HG03439 (cell line): ENCODE data around the gene TNRC6A.
"Not testable (repeated sequence)": the region's sequence is repeated elsewhere in the genome, so short reads cannot be mapped to it uniquely, and the experiment has no call there.

Experiments used
- ATAC-seq: cut with Tn5 transposase; IDR thresholded peaks from one replicate; pipeline ENCODE4 v1.9.1; 2021; ENCODE audit warnings: mild to moderate bottlenecking, moderate library complexity; ENCODE audit not compliant: unreplicated experiment

TNRC6A gene

DNA sequence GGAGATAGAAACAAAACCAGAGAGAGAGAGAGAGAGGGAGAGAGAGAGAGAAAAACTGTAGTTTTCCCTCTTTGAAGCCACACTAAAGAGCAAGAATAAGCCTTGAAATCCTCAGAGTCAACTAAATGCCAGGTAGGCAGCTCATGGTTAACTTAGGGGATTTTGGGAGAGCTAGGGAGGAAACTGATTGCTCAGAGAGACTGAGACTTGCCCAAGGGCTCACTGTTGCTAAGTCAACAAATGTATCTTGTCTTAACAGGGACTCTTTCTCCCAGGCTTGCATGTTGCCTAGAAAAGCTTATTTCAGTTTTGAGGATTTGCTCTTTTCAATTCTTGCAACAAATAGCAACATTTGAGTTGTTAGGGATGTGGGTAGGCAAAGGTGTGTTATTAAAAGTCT, 111.8 kb downstream of the TNRC6A start:
- no peak for ATAC-seq

GRCh38 chr16:24844101-24845030, 114.9 kb downstream of the TNRC6A start:
- ATAC-seq: no peak

DNA sequence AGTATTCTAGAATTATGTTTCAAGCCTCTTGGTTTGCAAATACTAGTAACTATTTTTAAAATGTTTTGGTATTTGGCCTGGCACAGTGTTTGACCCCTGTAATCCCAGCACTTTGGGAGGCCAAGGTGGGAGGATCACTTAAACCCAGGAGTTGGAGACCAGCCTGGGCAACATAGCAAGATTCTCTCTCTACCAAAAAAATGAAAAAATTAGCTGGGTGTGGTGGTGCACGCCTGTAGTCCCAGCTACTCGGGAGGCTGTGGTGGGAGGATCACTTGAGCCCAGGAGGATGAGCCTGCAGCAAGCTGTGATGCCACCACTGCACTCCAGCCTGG, 115.5 kb downstream of the TNRC6A start:
- ATAC-seq: not testable (repeated sequence)

DNA sequence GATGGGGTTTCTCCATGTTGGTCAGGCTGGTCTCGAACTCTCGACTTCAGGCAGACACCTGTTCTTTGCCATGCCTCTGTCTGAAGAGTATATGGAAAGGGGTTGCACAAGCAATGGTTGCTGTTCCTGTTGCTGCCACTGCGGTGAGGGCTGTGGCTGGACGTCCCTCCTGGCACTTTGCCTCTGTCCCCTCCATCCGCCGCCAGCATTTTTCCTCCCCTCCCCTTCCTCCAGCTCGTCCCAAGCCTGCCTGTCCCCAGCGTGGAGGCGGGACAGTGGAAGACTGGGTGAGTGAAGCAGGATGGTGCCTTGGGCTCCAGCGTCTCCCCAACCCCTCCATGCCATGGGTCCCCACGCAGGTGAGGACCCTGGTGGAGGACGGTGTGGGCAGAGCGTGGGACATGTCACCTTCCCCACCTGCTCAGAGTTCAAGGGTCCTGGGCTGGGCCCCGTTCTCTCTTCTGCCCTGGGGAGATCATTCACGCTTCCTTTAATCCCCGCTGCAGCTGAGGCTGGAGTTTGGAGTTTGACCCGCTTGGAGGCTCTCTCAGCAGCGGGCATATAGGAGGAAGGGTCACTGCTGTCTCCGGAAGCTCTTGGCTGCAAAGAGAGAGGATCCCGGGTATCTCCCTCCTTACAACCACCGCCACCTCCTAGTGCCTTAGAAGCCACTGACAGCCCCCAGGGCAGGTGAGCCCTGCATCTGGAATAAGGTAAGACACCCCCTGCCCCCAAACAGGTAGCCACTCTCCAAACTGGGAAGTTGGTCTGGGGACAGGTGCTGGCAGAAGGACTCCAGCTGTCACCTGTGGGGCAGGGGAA, 116.5 kb downstream of the TNRC6A start, which contains the start of gene SLC5A11:
SLC5A11 (plus strand) TSS at position 238 of the 822 bp plus-strand sequence. CDS start 12,681 bp downstream, outside the sequence.
- ATAC-seq: no peak

DNA sequence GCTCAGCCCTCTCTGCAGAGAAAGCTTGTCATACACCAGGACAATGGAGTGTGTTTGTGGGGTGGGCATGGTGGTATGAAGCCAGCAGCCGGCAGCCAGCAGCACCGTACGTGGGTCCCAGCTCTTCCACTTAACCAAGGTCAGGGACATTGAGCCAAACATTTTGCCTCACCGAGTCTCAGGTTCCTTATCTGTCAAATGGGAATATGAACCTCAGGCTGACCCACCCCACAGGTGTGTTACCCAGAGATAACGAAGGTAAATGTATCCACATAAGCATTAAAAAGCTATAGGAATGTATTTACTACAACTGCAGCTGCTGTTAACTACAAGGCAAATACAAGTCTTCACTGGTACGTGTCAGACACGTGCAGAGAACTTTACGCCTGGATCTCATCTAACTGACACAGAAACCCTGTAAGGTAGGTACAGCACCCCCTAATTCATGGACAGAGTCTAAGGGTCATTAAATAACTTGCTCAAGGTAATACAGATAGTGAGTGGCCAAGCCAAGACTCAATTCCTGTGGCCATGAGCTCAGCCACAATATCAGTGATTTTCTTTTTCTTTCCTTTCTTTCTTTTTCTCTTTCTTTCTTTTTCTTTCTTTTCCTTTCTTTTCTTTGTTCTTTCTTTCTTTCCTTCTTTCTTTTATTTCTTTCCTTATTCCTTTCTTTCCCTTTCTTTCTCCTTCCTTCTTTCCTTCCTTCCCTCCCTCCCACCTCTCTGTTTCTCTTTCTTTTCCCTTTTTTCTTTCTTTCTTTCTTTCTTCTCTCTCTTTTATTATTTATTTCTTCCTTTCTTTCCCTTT, 117.3 kb downstream of the TNRC6A start:
- no peak for ATAC-seq

- no peak for ATAC-seq
Measured at GRCh38 chr16:24847358-24847664, 117.9 kb downstream of the TNRC6A start.

- ATAC-seq: no peak
Measured at GRCh38 chr16:24848065-24848464, 118.6 kb downstream of the TNRC6A start.

DNA sequence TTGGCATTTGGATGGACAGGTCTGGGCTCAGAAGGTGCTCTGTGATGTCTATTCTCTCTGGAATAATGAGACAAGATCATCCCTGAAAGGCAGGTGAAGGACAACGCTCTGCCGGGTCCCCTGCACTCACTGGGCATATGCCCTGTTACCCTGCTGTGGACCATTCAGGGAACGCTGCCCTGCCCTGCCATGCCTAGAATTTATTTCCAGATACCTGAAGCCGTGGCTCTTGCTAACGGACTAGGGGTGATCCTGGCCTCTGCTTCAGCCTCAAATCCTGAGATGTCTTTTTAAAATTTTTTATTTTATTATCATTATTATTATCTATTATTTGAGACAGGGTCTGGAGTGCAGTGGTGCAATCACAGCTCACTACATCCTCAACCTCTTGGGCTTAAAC, 120.2 kb downstream of the TNRC6A start:
- ATAC-seq: no peak

DNA sequence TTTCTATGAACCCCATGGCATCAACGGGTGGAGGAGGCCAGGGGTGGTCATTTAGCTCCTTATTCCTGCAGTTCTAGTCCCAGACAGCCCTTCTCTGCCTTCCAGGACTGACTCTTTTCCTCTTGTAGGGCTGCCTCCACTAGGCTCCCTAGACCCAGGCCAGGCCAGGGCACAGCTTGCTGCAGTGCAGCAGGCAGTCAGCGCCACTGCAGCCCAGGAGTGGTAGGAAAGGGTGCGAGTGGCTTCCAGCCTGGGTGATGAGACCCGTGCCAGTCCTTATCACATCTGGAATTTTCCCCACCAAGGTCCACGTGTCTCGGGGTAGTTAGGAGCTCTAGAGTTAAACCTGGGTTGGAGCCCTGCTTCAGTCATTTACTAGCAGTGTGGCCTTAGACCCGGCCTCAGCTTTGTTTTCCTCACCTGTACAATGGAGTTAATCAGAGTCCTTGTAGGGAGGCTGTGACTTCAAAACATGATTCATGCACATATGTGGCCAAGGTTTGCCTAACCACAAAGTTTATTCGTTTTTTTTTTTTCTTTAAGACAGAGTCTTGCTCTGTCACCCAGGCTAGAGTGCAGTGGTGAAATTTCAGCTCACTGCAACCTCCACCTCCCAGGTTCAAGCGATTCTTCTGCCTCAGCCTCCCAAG, 121.0 kb downstream of the TNRC6A start:
- ATAC-seq: no peak

GRCh38 chr16:24851700-24852099, 122.2 kb downstream of the TNRC6A start:
- ATAC-seq: no peak

GRCh38 chr16:24852281-24852721, 122.8 kb downstream of the TNRC6A start:
- no peak for ATAC-seq

- ATAC-seq: no peak
Measured at GRCh38 chr16:24853169-24853824, 123.8 kb downstream of the TNRC6A start.

- ATAC-seq: no peak
Measured at GRCh38 chr16:24853830-24854229, 124.4 kb downstream of the TNRC6A start.

DNA sequence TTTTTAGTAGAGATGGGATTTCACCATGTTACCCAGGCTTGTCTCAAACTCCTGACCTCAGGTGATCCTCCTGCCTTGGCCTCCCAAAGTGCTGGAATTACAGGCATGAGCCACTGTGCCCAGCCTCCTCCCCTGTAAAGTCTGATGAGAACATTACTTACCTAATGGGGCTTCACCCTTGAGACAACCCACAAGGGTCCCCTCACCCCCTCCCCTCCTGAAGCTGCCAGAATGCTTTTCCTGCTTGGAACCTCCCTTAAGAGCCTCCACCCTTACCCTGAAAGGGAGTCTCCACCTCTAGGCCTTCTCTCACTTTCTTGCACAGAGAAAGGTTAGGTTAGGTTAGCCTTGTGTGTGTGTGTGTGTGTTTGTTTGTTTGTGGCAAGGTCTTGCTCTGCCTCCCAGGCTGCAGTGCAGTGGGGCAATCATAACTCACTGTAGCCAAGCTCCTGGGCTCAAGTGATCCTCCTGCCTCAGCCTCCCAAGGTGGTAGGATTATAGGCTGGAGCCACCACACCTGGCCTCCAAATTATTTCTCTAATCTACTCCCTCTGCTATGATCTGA, 125.2 kb downstream of the TNRC6A start:
- no peak for ATAC-seq

DNA sequence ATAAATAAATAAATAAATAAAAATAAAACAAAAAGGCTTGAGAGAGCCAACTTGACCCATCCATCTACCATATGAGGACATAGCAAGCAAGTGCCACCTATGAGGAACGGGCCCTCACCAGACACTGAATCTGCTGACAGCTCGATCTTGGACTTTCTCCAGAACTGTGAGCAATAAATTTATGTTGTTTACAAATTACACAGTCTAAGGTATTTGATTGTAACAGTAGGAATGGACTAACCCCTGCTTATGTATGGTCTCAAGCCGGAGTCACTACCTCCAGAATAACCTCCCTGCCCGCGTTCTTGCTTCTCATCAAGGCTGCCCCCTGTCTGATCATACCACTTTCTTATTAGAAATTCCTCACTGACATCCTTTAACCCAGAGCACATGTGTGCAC, 126.2 kb downstream of the TNRC6A start:
- no peak for ATAC-seq

DNA sequence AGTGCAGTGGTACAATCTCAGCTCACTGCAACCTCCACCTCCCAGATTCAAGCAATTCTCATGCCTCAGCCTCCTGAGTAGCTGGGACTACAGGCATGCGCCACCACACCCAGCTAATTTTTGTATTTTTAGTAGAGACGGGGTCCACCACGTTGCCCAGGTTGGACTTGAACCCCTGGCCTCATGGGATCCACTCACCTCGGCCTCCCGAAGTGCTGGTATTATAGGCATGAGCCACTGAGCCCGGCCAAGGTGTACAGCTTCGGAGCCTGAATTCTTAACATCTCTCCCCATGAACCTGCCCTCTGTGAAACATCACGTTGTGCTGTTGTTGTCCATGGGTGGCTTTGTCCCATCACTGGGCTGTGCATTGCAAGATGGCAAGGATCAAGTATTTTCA, 127.4 kb downstream of the TNRC6A start:
- ATAC-seq: not testable (repeated sequence)

GRCh38 chr16:24858219-24859041, 129.0 kb downstream of the TNRC6A start:
- no peak for ATAC-seq

DNA sequence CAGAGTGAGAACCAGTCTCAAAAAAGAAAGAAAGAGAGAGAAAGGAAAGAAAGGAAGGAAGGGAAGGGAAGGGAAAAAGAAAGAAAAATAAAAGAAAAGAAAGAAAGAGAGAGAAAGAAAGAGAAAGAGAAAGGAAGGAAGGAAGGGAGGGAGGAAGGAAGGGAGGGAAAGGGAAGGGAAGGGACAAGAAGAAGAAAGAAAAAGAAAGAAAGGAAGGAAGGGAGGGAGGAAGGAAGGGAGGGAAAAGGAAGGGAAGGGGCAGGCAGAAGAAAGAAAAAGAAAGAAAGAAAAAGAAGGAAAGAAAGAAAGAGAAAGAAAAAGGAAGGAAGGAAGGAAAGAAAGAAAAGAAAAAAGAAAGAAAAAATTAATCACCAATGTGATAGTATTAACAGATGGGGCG, 132.0 kb downstream of the TNRC6A start:
- ATAC-seq: no peak
